Spleen (tissue), 11 donors: ENCODE measurements around the gene HSF2BP. TPM values are rescaled to one million over a fixed set of nuclear protein-coding genes. Genes with fewer than 3 reads are reported as not detected.

Experiments used
- DNase-seq: peaks from one replicate; pipeline ENCODE4 v3.0.0-alpha.2; 2020
- H3K27ac ChIP-seq, 8 donors: fragments of 200-600 bp; sonication (generic) in 7 of 8; 1 replicate in 4 of 8; 2 replicates in 4 of 8; pipeline versions ENCODE4 v1.5.0 to v1.8.0; 2016 to 2021; ENCODE audit warnings: inconsistent platforms in 4 of 8, mild to moderate bottlenecking in 4 of 8, moderate library complexity in 1 of 8
- H3K27me3 ChIP-seq, 7 donors: fragments of 200-600 bp; sonication (generic) in 6 of 7; replicated peaks in 1 of 7; 1 replicate in 4 of 7; 2 replicates in 3 of 7; pipeline versions ENCODE4 v1.5.0 to v1.8.0; 2016 to 2021; ENCODE audit warnings: inconsistent platforms in 3 of 7, mild to moderate bottlenecking in 1 of 7
- H3K36me3 ChIP-seq, 6 donors: fragments of 200-600 bp; sonication (generic) in 5 of 6; 1 replicate in 4 of 6; 2 replicates in 2 of 6; pipeline versions ENCODE4 v1.5.0 to v1.8.0; 2016 to 2021; ENCODE audit warnings: inconsistent platforms in 2 of 6
- H3K4me1 ChIP-seq, 6 donors: fragments of 200-600 bp; sonication (generic) in 5 of 6; 1 replicate in 3 of 6; 2 replicates in 3 of 6; pipeline versions ENCODE4 v1.5.0 to v1.8.0; 2016 to 2021; ENCODE audit warnings: inconsistent platforms in 3 of 6
- H3K4me3 ChIP-seq, 8 donors: fragments of 200-600 bp; sonication (generic) in 7 of 8; 1 replicate in 4 of 8; 2 replicates in 4 of 8; pipeline versions ENCODE4 v1.5.0 to v1.8.0; 2016 to 2021; ENCODE audit warnings: inconsistent platforms in 4 of 8, mild to moderate bottlenecking in 4 of 8, moderate library complexity in 2 of 8
- H3K9me3 ChIP-seq, 8 donors: fragments of 200-600 bp; sonication (generic) in 7 of 8; 1 replicate in 4 of 8; 2 replicates in 4 of 8; pipeline versions ENCODE4 v1.5.0 to v1.8.0; 2016 to 2021; ENCODE audit warnings: inconsistent platforms in 4 of 8
- CTCF ChIP-seq, 11 experiments: fragments of 200-600 bp in 7 of 11; fragments of 450-650 bp in 4 of 11; sonication (generic) in 4 of 11; IDR thresholded peaks in 8 of 11; conservative IDR thresholded peaks in 3 of 11; 1 replicate in 7 of 11; 2 replicates in 4 of 11; pipeline versions ENCODE4 v1.4.0 to v1.8.0; 2016 to 2021; ENCODE audit warnings: antibody characterized with exemption in 11 of 11, inconsistent platforms in 4 of 11, mild to moderate bottlenecking in 1 of 11
- POLR2A ChIP-seq, 3 donors: fragments of 450-650 bp; IDR thresholded peaks; one replicate each; pipeline ENCODE4 v1.5.1; 2017; ENCODE audit warnings: antibody characterized with exemption in 3 of 3, mild to moderate bottlenecking in 1 of 3
- POLR2AphosphoS5 ChIP-seq, 3 donors: sonication (generic); formaldehyde crosslinking; IDR thresholded peaks; one replicate each; pipeline ENCODE4 v1.5.1; 2017; ENCODE audit warnings: antibody characterized with exemption in 3 of 3
- WGBS, 5 donors: extraction: QIAGEN DNeasy Blood & Tissue Kit in 3 of 5; methylation state at CpG; one replicate each; pipeline versions ENCODE4 v1.1.5 to v1.1.7; 2013 to 2018; 5-methylcytosine and 5-hydroxymethylcytosine counted together
- intact Hi-C: fragments of 100-400 bp; cut with DNase I; formaldehyde crosslinking; loops from one replicate; pipeline ENCODE4 v1.15.0; 2023; ENCODE audit warnings: low total_unique reads
- polyA plus RNA-seq, 3 donors: library from polyadenylated mRNA; stranded (reverse); fragments of 200-250 nt; gene quantifications; one replicate each; pipeline ENCODE4 v1.2.1, GENCODE V29; 2013
- total RNA-seq, 7 donors: library from RNA; depleted of rRNA in 3 of 7; stranded (reverse); fragments of >200 nt in 3 of 7; fragmentation: NEBNext Ultra II Directional in 4 of 7; extraction: Animal tissue kit (Norgen Biotek cat#: 25700) in 4 of 7; gene quantifications; one replicate each; pipeline versions ENCODE4 v1.1.0 to v1.2.1, GENCODE V29; 2016 to 2021
- donor health status: healthy with polysubstance abuse.
- donor health status: DM: no; HTN: no; CAD: no; lungs with moderate emphysema.
- donor health status: DM: no; HTN: no; CAD: no.
- donor health status: Bipolar disorder and iron deficiency.
- donor health status: healthy.
- donor health status: DM: no; HTN: no; CAD: no.
- donor health status: DM: yes; HTN: yes; CAD: no.

Gene HSF2BP
- total and polyA plus RNA-seq, 10 donors: 0.13 to 1.9 (median 0.41) TPM; not detected in 2

GRCh38 chr21:43679951-43680350 is 20.7 kb upstream of the HSF2BP start:
- intact Hi-C loops: no loop called here
- peaks cover 9 to 100% (median 93%) of the 10 kb centered on the region in 6 donors for H3K36me3 ChIP-seq
- H3K27me3 ChIP-seq: no peaks in the 10 kb centered on the region
- no peaks in the 10 kb centered on the region for H3K9me3 ChIP-seq
- DNase-seq: no peak
- WGBS, 5 donors: 92 to 96% (median 93%) methylated on average over 12 of the region's 12 CpGs
- TF ChIP-seq CTCF (IDR thresholded peaks at IDR 0.05 in 8 of 11, conservative IDR thresholded peaks at IDR 0.05 in 3 of 11) (no peak), POLR2AphosphoS5 (IDR thresholded peaks at IDR 0.05) (no peak), POLR2A (IDR thresholded peaks at IDR 0.05) (no peak)
- H3K4me1 ChIP-seq: peaks cover 0 to 9% (median 4%) of the 10 kb centered on the region in 6 donors
- H3K4me3 ChIP-seq: no peak overlapping the region
- H3K27ac ChIP-seq: no peak overlapping the region

GRCh38 chr21:43676391-43676790 is 17.1 kb upstream of the HSF2BP start:
- Histone ChIP-seq H3K4me3 (no peak overlapping the region), H3K27me3 (no peaks in the 10 kb centered on the region), H3K9me3 (no peaks in the 10 kb centered on the region), H3K4me1 (no peaks in the 10 kb centered on the region), H3K27ac (no peak overlapping the region), H3K36me3 (peaks cover 9 to 100% (median 88%) of the 10 kb centered on the region in 6 donors)
- DNase-seq: no peak
- 89 to 95% (median 94%) methylated on average over 14 to 15 of the region's 15 CpGs for WGBS, 5 donors
- intact Hi-C loops: no loop called here
- no peak for TF ChIP-seq POLR2AphosphoS5 (IDR thresholded peaks at IDR 0.05)
- TF ChIP-seq POLR2A (IDR thresholded peaks at IDR 0.05): no peak
- no peak for TF ChIP-seq CTCF (IDR thresholded peaks at IDR 0.05 in 8 of 11, conservative IDR thresholded peaks at IDR 0.05 in 3 of 11)

GRCh38 chr21:43675871-43676270 is 16.6 kb upstream of the HSF2BP start:
- Histone ChIP-seq H3K27me3 (no peaks in the 10 kb centered on the region), H3K9me3 (no peaks in the 10 kb centered on the region), H3K36me3 (peaks cover 9 to 100% (median 88%) of the 10 kb centered on the region in 6 donors), H3K27ac (no peak overlapping the region), H3K4me1 (no peaks in the 10 kb centered on the region), H3K4me3 (no peak overlapping the region)
- 78 to 98% (median 92%) methylated on average over 3 of the region's 3 CpGs for WGBS, 5 donors
- intact Hi-C loops: no loop called here
- DNase-seq: no peak
- TF ChIP-seq POLR2AphosphoS5 (IDR thresholded peaks at IDR 0.05) (no peak), CTCF (IDR thresholded peaks at IDR 0.05 in 8 of 11, conservative IDR thresholded peaks at IDR 0.05 in 3 of 11) (no peak), POLR2A (IDR thresholded peaks at IDR 0.05) (no peak)

GRCh38 chr21:43669828-43670605 is 10.7 kb upstream of the HSF2BP start:
- Histone ChIP-seq H3K4me1 (peaks cover 0 to 20% (median 0%) of the 10 kb centered on the region in 6 donors), H3K4me3 (no peak overlapping the region), H3K27ac (no peak overlapping the region), H3K27me3 (no peaks in the 10 kb centered on the region), H3K36me3 (peaks cover 3 to 79% (median 48%) of the 10 kb centered on the region in 6 donors), H3K9me3 (no peaks in the 10 kb centered on the region)
- DNase-seq: no peak
- intact Hi-C loops: loop anchor here (5.0 kb wide), 1 partner anchor 47 kb away; the partner anchor contains the start of gene PDXK
- TF ChIP-seq POLR2A (IDR thresholded peaks at IDR 0.05) (no peak), POLR2AphosphoS5 (IDR thresholded peaks at IDR 0.05) (peak in 1 of 3 donors; percentile 20), CTCF (IDR thresholded peaks at IDR 0.05 in 8 of 11, conservative IDR thresholded peaks at IDR 0.05 in 3 of 11) (no peak)
- 90 to 94% (median 90%) methylated on average over 20 of the region's 20 CpGs for WGBS, 5 donors
